KMS-11 (cell line): ENCODE results near the gene TSPAN31.

Experiments
- H2AFZ ChIP-seq: fragments of 200-600 bp; sonication (generic); 2 replicates; pipeline ENCODE4 v1.6.1; 2016; ENCODE audit warnings: antibody characterized with exemption, mixed run types, low read depth
- H3K27ac ChIP-seq: fragments of 200-600 bp; sonication (generic); 2 replicates; pipeline ENCODE4 v1.6.1; 2016; ENCODE audit warnings: mild to moderate bottlenecking, mixed run types
- H3K27me3 ChIP-seq: fragments of 200-600 bp; sonication (generic); 2 replicates; pipeline ENCODE4 v1.6.1; 2017; ENCODE audit warnings: mild to moderate bottlenecking, low read depth, mixed run types, moderate library complexity; ENCODE audit not compliant: insufficient read depth
- H3K36me3 ChIP-seq: fragments of 200-600 bp; sonication (generic); 2 replicates; pipeline ENCODE4 v1.6.1; 2017; ENCODE audit warnings: mild to moderate bottlenecking, mixed run types; ENCODE audit not compliant: insufficient read depth
- H3K4me1 ChIP-seq: fragments of 200-600 bp; sonication (generic); 2 replicates; pipeline ENCODE4 v1.6.1; 2016; ENCODE audit warnings: mild to moderate bottlenecking, low read depth, mixed run types; ENCODE audit not compliant: poor library complexity, severe bottlenecking
- H3K4me2 ChIP-seq: fragments of 200-600 bp; sonication (generic); 2 replicates; pipeline ENCODE4 v1.7.0; 2016; ENCODE audit warnings: mild to moderate bottlenecking, mixed run types
- H3K4me3 ChIP-seq: fragments of 200-600 bp; sonication (generic); IDR thresholded peaks from 2 replicates; pipeline ENCODE4 v1.6.1; 2017; ENCODE audit warnings: low read depth, low read length, mixed read lengths; ENCODE audit not compliant: insufficient read depth
- H3K79me2 ChIP-seq: fragments of 200-600 bp; sonication (generic); 2 replicates; pipeline ENCODE4 v1.6.1; 2016; ENCODE audit warnings: low read depth, mixed run types; ENCODE audit not compliant: insufficient read depth
- H3K9ac ChIP-seq: fragments of 200-600 bp; sonication (generic); 2 replicates; pipeline ENCODE4 v1.6.1; 2016; ENCODE audit warnings: mild to moderate bottlenecking, mixed run types
- H4K20me1 ChIP-seq: fragments of 200-600 bp; sonication (generic); 2 replicates; pipeline ENCODE4 v1.6.1; 2016; ENCODE audit warnings: mild to moderate bottlenecking, mixed run types; ENCODE audit not compliant: insufficient read depth
- TF ChIP-seq, protein P1 (sequence below): fragments of 200-600 bp; sonication (generic); conservative IDR thresholded peaks from 2 replicates; pipeline ENCODE4 v1.6.1; 2017; ENCODE audit warnings: low read depth, mild to moderate bottlenecking, antibody characterized with exemption, low read length, moderate library complexity, mixed read lengths

Gene TSPAN31

DNA sequence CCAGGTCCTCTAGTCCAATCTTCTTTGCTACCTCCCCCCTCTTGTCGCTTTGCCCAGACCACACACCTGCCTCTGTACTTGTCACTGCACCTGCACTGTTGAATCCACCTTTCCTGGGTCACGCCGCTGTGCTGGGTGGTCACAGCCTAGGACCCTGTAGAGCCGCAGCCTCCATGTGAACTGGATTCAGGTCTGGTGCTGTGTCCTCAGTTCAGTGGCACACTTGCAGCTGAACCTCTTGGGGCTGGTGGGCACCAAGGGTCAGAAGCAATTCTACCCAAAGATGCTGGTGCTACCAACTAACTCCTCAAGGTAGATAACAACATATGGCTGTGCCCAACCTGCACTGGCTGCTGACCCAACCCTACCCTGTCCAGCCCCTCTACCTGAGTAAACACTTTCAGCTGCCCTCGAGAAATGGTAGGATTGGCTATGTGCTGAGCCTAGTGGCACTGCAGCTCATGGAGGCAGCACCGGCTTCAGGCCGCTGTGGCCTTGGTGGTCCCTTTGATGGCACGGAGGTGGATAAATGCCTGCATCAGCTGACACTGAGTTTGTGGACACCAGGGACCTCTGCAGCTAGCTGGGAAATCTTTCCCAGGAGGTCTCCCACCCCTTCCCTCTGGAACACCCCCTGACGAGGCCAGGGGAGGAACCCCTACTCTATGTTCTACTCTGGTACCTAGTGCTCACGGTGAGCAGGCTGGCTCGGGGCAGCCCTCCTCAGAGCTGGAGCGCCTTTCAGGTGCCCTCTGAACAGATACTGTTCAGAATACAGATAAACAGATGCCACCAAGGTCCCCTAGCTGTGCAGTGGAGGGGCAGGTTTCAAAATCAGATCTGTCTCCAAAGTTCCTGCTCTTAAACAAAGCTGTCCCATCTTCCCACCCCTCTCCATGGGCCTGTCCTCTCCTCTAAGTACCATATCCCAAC lies 20.6 kb upstream of the TSPAN31 start:
- Histone ChIP-seq H3K27me3 (no peaks in the 10 kb centered on the region; the same call in 1 of the 2 replicates), H3K36me3 (no peaks in the 10 kb centered on the region; the same call in 1 of the 2 replicates)

GRCh38 chr12:57724936-57725740 lies 19.7 kb upstream of the TSPAN31 start:
- no peaks in the 10 kb centered on the region for H3K4me1 ChIP-seq
- H3K27me3 ChIP-seq: peaks cover 2% of the 10 kb centered on the region; the same call in 1 of the 2 replicates
- H3K9ac ChIP-seq: no peak overlapping the region
- H4K20me1 ChIP-seq: no peaks in the 10 kb centered on the region
- H3K4me2 ChIP-seq: no peak overlapping the region
- TF ChIP-seq, protein P1, sequence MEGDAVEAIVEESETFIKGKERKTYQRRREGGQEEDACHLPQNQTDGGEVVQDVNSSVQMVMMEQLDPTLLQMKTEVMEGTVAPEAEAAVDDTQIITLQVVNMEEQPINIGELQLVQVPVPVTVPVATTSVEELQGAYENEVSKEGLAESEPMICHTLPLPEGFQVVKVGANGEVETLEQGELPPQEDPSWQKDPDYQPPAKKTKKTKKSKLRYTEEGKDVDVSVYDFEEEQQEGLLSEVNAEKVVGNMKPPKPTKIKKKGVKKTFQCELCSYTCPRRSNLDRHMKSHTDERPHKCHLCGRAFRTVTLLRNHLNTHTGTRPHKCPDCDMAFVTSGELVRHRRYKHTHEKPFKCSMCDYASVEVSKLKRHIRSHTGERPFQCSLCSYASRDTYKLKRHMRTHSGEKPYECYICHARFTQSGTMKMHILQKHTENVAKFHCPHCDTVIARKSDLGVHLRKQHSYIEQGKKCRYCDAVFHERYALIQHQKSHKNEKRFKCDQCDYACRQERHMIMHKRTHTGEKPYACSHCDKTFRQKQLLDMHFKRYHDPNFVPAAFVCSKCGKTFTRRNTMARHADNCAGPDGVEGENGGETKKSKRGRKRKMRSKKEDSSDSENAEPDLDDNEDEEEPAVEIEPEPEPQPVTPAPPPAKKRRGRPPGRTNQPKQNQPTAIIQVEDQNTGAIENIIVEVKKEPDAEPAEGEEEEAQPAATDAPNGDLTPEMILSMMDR: no peak
- H2AFZ ChIP-seq: no peak overlapping the region
- no peak overlapping the region for H3K27ac ChIP-seq
- no peaks in the 10 kb centered on the region for H3K36me3 ChIP-seq
- H3K79me2 ChIP-seq: no peaks in the 10 kb centered on the region
- H3K4me3 ChIP-seq: no peak overlapping the region

More for the DNA sequence above, 20.6 kb upstream of the TSPAN31 start:
- H3K4me1 ChIP-seq: no peaks in the 10 kb centered on the region
- H3K4me2 ChIP-seq: no peak overlapping the region
- H3K79me2 ChIP-seq: no peaks in the 10 kb centered on the region
- no peaks in the 10 kb centered on the region for H4K20me1 ChIP-seq
- no peak overlapping the region for H3K27ac ChIP-seq
- TF ChIP-seq, protein P1: no peak
- H3K9ac ChIP-seq: no peak overlapping the region
- H3K4me3 ChIP-seq: no peak overlapping the region
- H2AFZ ChIP-seq: no peak overlapping the region

DNA sequence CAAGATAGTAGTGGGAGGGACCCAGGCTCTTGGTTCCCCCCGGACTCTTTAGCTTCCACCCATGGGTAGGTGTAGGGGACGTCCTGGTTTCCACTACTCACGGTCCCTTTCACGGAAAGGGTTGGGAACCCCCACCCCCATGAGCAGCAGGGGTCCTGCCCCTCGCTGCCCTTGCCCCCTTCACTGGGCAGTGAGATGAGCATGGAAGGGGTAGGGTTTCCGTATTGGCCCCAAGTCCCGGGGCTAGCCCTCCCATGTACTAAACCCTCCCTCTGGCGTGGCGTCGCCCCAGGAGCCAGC lies 19.0 kb upstream of the TSPAN31 start:
- H2AFZ ChIP-seq: no peak overlapping the region
- H3K36me3 ChIP-seq: no peaks in the 10 kb centered on the region
- no peak overlapping the region for H3K27ac ChIP-seq
- no peak overlapping the region for H3K4me3 ChIP-seq
- H3K79me2 ChIP-seq: no peaks in the 10 kb centered on the region
- TF ChIP-seq, protein P1: no peak
- H3K9ac ChIP-seq: no peak overlapping the region
- no peaks in the 10 kb centered on the region for H4K20me1 ChIP-seq
- H3K27me3 ChIP-seq: peaks cover 9% of the 10 kb centered on the region; the same call in 1 of the 2 replicates
- no peak overlapping the region for H3K4me2 ChIP-seq
- H3K4me1 ChIP-seq: no peaks in the 10 kb centered on the region

DNA sequence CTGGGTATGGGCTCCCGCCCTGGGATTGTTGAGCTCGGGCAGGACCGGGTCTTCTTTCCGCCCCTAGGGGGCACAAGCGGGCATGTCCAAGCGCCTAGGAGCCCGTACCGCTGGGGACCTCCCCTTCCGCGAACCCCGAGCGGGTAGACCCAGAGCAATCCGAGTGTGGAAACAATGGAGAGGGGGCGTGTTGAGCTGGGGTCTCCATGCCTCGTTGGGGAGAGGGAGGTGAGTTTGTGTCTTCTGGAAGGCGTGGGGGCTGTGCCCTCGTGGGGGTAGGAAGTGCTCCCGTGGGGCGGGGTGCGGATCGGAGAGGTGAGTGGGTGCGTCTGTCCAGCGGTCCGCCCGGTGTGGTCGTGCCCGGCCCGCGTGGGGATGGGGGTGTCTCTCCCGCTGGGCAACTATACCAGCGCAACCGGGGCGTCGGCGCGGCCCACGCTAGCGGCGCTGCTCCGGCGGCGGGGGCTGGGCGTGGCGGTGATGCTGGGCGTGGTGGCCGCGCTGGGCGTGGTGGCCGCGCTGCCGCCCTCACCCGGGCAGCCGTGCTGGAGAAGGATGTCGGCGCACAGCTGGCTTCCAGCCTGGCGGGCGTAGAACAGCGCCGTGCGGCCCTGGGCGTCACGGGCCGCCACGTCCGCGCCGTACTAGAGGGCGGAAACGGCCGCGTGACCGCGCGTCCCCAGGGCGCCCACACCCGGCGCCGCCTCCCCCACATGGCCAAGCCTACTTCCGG lies 18.5 kb upstream of the TSPAN31 start:
- H3K4me2 ChIP-seq: no peak overlapping the region
- no peak overlapping the region for H2AFZ ChIP-seq
- no peak overlapping the region for H3K27ac ChIP-seq

More for the DNA sequence above, 18.5 kb upstream of the TSPAN31 start:
- H3K79me2 ChIP-seq: no peaks in the 10 kb centered on the region
- TF ChIP-seq, protein P1: peak; percentile 63
- no peak overlapping the region for H3K4me3 ChIP-seq
- no peak overlapping the region for H3K9ac ChIP-seq
- peaks cover 14% of the 10 kb centered on the region; the same call in 1 of the 2 replicates for H3K27me3 ChIP-seq
- H4K20me1 ChIP-seq: no peaks in the 10 kb centered on the region
- no peaks in the 10 kb centered on the region for H3K4me1 ChIP-seq
- no peaks in the 10 kb centered on the region for H3K36me3 ChIP-seq
